ENCODE results near the gene IL16. TPM values are rescaled to one million over a fixed set of nuclear protein-coding genes. Genes with fewer than 3 reads are reported as not detected.

The IL16 gene
- polyA plus RNA-seq, 1 donor from 2014 or later = not detected

DNA sequence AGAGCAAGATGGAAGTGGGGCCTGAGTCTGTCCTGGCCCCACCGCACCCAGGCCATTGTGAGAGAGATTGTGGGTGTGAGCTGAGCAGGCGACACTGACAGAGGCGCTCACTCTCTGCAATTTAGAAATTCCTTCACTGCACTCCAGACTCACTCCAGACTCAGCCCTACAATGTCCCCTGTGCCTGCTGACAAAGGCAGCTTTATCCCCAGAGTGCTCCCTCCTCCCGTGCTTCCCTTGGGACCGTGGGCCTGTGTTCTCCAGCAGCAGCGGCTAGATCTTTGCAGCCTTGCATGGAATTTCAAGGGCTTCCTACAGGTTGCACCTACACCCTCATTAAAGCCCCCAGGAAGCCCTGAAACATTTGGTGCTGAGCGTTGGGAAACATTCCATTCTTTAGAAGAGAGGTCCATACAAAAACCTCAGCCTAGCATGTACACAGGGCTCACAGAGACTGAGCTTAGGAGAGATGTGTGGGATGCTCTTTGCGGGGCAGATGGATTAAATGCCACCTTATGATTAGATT is 1.3 kb upstream of the IL16 start:
- Histone ChIP-seq H3K79me2 (replicated peaks; ENCODE audit: insufficient read depth, low read length) (no peaks in the 10 kb centered on the region), H3K9me2 (ENCODE audit: insufficient read depth, low read length) (no peaks in the 10 kb centered on the region), H3K9me3 (ENCODE audit: low read length) (no peaks in the 10 kb centered on the region), H3K9ac (ENCODE audit: low read length) (no peak overlapping the region), H3K36me3 (ENCODE audit: insufficient read depth, low read length) (no peaks in the 10 kb centered on the region), H2AFZ (ENCODE audit: low read depth, low read length) (no peak overlapping the region), H4K20me1 (ENCODE audit: insufficient read depth) (no peaks in the 10 kb centered on the region), H3K4me2 (ENCODE audit: low read length) (no peak overlapping the region), H3K4me3 (ENCODE audit: low read length) (no peak overlapping the region), H3K27me3 (ENCODE audit: insufficient read depth, low read depth, low read length) (no peaks in the 10 kb centered on the region), H3K27ac (ENCODE audit: low read length) (no peak overlapping the region), H3F3A (ENCODE audit: insufficient read depth, low read length, poor library complexity, severe bottlenecking) (no peaks in the 10 kb centered on the region)
- TF ChIP-seq SMC3 (conservative IDR thresholded peaks at IDR 0.05; ENCODE audit: poor library complexity) (no peak), EP300 (conservative IDR thresholded peaks at IDR 0.05; ENCODE audit: poor library complexity, severe bottlenecking) (no peak), EZH2 (IDR thresholded peaks at IDR 0.05; ENCODE audit: borderline replicate concordance, insufficient read depth, low read length, poor library complexity, severe bottlenecking) (no peak), TAF1 (IDR thresholded peaks at IDR 0.05; ENCODE audit: low read depth) (no peak), RAD21 (conservative IDR thresholded peaks at IDR 0.05) (no peak), POLR2AphosphoS5 (IDR thresholded peaks at IDR 0.05) (no peak), MXI1 (conservative IDR thresholded peaks at IDR 0.05; ENCODE audit: poor library complexity, severe bottlenecking) (no peak)
- TF ChIP-seq, protein P1, sequence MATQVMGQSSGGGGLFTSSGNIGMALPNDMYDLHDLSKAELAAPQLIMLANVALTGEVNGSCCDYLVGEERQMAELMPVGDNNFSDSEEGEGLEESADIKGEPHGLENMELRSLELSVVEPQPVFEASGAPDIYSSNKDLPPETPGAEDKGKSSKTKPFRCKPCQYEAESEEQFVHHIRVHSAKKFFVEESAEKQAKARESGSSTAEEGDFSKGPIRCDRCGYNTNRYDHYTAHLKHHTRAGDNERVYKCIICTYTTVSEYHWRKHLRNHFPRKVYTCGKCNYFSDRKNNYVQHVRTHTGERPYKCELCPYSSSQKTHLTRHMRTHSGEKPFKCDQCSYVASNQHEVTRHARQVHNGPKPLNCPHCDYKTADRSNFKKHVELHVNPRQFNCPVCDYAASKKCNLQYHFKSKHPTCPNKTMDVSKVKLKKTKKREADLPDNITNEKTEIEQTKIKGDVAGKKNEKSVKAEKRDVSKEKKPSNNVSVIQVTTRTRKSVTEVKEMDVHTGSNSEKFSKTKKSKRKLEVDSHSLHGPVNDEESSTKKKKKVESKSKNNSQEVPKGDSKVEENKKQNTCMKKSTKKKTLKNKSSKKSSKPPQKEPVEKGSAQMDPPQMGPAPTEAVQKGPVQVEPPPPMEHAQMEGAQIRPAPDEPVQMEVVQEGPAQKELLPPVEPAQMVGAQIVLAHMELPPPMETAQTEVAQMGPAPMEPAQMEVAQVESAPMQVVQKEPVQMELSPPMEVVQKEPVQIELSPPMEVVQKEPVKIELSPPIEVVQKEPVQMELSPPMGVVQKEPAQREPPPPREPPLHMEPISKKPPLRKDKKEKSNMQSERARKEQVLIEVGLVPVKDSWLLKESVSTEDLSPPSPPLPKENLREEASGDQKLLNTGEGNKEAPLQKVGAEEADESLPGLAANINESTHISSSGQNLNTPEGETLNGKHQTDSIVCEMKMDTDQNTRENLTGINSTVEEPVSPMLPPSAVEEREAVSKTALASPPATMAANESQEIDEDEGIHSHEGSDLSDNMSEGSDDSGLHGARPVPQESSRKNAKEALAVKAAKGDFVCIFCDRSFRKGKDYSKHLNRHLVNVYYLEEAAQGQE (IDR thresholded peaks at IDR 0.05; ENCODE audit: borderline replicate concordance) = no peak
- TF ChIP-seq, protein P2, sequence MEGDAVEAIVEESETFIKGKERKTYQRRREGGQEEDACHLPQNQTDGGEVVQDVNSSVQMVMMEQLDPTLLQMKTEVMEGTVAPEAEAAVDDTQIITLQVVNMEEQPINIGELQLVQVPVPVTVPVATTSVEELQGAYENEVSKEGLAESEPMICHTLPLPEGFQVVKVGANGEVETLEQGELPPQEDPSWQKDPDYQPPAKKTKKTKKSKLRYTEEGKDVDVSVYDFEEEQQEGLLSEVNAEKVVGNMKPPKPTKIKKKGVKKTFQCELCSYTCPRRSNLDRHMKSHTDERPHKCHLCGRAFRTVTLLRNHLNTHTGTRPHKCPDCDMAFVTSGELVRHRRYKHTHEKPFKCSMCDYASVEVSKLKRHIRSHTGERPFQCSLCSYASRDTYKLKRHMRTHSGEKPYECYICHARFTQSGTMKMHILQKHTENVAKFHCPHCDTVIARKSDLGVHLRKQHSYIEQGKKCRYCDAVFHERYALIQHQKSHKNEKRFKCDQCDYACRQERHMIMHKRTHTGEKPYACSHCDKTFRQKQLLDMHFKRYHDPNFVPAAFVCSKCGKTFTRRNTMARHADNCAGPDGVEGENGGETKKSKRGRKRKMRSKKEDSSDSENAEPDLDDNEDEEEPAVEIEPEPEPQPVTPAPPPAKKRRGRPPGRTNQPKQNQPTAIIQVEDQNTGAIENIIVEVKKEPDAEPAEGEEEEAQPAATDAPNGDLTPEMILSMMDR (IDR thresholded peaks at IDR 0.05; ENCODE audit: poor library complexity, severe bottlenecking) = no peak

DNA sequence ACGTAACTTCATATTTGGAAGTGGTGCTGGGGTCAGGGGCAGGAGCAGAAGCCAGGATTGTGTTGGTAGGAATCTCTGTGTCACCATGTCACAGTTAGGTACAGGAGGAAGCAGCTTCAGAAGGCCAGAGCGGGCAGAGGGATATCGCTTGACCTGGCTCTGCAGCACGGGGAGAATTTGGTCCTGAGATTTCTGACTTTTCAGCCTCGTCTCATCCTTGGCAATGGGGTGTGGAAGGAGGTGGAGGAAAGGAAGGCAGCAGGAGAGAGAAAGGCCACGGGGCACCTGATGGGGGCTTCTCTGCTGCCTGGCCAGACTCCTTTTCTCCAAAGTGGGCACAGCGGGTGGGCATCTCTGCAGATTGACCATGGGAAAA is 564 bp downstream of the IL16 start:
- H3K79me2 ChIP-seq (replicated peaks; ENCODE audit: insufficient read depth, low read length) = no peaks in the 10 kb centered on the region
- TF ChIP-seq EZH2 (IDR thresholded peaks at IDR 0.05; ENCODE audit: borderline replicate concordance, insufficient read depth, low read length, poor library complexity, severe bottlenecking) (no peak), RAD21 (conservative IDR thresholded peaks at IDR 0.05) (no peak), SMC3 (conservative IDR thresholded peaks at IDR 0.05; ENCODE audit: poor library complexity) (no peak), MXI1 (conservative IDR thresholded peaks at IDR 0.05; ENCODE audit: poor library complexity, severe bottlenecking) (no peak), POLR2AphosphoS5 (IDR thresholded peaks at IDR 0.05) (no peak), TAF1 (IDR thresholded peaks at IDR 0.05; ENCODE audit: low read depth) (no peak), EP300 (conservative IDR thresholded peaks at IDR 0.05; ENCODE audit: poor library complexity, severe bottlenecking) (no peak)
- TF ChIP-seq, protein P1 (IDR thresholded peaks at IDR 0.05; ENCODE audit: borderline replicate concordance) = no peak
- TF ChIP-seq, protein P2 (IDR thresholded peaks at IDR 0.05; ENCODE audit: poor library complexity, severe bottlenecking) = no peak
- no peak overlapping the region for H3K27ac ChIP-seq (ENCODE audit: low read length)
- no peaks in the 10 kb centered on the region for H3F3A ChIP-seq (ENCODE audit: insufficient read depth, low read length, poor library complexity, severe bottlenecking)
- H3K4me2 ChIP-seq (ENCODE audit: low read length) = no peak overlapping the region
- no peaks in the 10 kb centered on the region for H3K27me3 ChIP-seq (ENCODE audit: insufficient read depth, low read depth, low read length)
- H2AFZ ChIP-seq (ENCODE audit: low read depth, low read length) = no peak overlapping the region
- H3K9me2 ChIP-seq (ENCODE audit: insufficient read depth, low read length) = no peaks in the 10 kb centered on the region
- H3K36me3 ChIP-seq (ENCODE audit: insufficient read depth, low read length) = no peaks in the 10 kb centered on the region
- H3K9ac ChIP-seq (ENCODE audit: low read length) = no peak overlapping the region
- no peaks in the 10 kb centered on the region for H3K9me3 ChIP-seq (ENCODE audit: low read length)
- no peak overlapping the region for H3K4me3 ChIP-seq (ENCODE audit: low read length)
- H4K20me1 ChIP-seq (ENCODE audit: insufficient read depth) = no peaks in the 10 kb centered on the region

Measured in neural cell (in vitro differentiated cells).